GM19351 (cell line): ENCODE data around the gene PLP2.
"Not testable (repeated sequence)": the region's sequence is repeated elsewhere in the genome, so short reads cannot be mapped to it uniquely, and the experiment has no call there.

Source experiments
- ATAC-seq: cut with Tn5 transposase; IDR thresholded peaks from one replicate; pipeline ENCODE4 v1.9.1; 2021; ENCODE audit warnings: mild to moderate bottlenecking, moderate library complexity; ENCODE audit not compliant: unreplicated experiment

Gene PLP2

DNA sequence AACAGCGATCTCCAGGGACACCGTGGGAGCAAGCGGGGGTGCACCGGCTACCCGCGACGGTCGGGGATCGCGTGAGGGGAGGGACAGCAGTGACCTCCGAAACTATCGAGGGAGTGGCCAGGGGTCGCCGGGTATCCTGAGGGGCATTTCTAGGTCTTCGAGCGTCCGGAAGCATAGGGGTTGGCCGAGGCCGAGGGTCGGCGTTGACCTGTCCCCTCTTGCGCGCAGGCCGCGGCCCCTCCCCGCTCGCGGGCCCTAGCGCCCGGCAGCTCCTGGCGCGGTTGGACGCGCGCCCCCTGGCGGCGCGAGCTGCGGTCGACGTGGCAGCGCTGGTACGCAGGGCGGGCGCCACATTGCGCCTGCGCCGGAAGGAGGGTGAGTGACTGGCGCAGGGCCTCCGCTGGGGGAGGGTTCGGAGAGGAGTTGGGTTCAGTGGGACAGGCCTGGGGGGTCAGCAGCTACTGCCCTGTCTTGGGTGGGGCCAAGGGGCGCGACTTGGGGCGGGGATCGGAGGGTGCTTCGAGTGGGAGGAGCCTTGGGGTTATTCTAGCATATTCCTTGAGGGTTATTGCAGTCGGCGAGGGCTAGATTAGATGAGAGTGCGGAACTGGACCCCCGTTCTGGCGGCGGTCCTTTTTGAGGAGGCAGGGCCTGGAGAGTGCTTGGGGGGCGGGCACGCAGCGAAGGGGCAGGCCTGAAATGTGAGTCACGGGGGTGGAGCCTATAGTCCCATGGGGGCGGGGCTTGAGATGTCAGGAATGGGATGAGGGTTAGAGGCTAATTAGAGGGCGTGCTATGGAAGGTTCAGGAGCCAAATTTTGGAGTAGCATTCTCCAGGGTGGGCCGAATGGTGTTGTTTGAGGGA lies 7.9 kb upstream of the PLP2 start:
- peak; percentile 62 for ATAC-seq

DNA sequence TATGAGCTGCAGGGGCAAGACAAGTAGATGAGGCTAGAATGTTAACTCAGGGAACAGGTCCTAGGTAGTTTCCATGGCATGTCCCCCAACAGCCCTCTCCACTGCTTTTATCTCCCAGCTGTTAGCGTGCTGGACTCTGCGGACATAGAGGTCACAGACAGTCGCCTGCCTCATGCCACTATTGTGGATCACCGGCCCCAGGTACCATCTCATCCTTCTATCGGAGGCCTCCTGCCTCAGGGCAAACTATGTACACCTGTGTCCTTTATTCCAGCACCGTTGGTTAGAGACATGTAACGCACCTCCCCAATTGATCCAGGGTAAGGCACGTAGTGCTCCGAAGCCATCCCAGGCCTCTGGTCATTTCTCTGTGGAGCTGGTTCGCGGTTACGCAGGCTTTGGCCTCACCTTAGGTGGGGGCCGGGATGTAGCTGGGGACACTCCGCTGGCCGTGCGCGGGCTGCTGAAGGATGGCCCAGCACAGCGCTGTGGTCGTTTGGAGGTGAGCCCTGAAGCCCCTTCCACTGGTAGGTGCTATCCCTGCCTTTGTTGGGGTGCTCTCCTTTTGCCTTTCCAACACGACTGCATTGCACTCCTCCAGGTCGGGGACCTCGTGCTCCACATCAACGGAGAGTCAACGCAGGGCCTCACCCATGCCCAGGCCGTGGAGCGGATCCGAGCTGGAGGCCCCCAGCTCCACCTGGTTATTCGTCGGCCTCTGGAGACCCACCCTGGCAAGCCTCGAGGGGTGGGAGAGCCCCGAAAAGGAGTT lies 6.9 kb upstream of the PLP2 start:
- no peak for ATAC-seq

- ATAC-seq = no peak
Measured at GRCh38 chrX:49165901-49166881, 5.5 kb upstream of the PLP2 start.

- no peak for ATAC-seq
Measured at GRCh38 chrX:49166914-49167739, 4.6 kb upstream of the PLP2 start.

DNA sequence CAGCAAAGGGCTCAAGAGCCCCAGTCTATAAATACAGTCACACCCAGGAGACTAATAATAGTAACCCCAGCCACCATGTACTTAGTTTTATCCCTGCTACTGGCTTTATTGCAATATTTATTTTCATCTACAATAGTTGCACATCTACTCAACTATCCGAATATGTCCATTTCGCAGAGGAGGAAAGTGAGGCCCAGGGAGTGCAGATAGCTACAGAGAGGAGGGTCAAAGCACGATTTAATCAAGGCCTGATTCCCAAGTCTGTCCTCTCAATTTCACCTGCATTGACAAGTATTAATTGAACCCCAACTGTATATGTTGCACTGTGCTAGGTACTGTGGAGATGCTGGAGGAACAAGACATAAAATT lies 4.0 kb upstream of the PLP2 start:
- no peak for ATAC-seq

DNA sequence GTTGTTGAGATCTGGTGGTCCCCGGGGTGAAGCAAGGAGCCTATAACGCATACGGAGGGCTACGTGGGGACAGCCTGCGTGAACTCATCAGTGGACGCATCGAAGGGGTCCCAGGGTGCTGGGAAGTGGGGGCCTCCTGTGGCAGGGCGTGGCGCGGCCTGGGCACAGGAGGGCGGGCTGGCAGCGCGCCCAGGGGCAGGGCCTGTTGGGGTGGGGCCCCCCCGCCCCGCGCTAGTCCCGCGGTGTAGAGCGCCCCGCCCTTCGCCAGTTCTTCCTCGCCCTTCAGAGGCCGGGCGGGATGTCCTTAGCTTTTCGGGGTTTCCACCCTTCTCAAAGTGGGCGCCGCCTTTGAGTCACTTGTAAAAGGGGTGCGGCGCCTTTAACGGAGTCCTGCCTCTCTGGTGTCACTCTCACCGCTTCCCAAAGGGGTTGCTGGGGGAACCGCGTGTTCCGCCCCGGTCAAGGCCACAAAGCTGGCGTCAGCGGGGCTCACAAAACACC lies 632 bp downstream of the PLP2 start:
- peak; percentile 73 for ATAC-seq

GRCh38 chrX:49173544-49173943 lies 1.8 kb downstream of the PLP2 start:
- ATAC-seq = not testable (repeated sequence)

DNA sequence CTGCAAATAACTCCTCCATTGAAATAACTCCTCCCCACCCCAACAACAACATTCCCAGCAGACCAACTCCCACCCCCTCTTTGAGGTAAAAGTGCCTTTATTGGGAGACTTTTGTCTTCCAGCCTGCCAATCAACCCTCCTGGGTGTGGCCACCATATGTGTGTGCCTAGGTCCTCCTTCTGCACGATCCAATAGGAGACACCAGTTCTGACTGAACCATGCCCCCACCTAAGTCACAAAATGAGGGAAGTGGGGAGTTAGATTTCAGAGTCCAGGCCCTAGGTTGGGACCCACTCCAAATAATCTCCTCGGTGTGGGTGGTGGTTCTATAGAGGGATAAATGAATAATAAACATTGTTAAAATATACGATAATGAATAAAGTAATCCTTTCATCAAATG lies 3.0 kb downstream of the PLP2 start:
- ATAC-seq = no peak

DNA sequence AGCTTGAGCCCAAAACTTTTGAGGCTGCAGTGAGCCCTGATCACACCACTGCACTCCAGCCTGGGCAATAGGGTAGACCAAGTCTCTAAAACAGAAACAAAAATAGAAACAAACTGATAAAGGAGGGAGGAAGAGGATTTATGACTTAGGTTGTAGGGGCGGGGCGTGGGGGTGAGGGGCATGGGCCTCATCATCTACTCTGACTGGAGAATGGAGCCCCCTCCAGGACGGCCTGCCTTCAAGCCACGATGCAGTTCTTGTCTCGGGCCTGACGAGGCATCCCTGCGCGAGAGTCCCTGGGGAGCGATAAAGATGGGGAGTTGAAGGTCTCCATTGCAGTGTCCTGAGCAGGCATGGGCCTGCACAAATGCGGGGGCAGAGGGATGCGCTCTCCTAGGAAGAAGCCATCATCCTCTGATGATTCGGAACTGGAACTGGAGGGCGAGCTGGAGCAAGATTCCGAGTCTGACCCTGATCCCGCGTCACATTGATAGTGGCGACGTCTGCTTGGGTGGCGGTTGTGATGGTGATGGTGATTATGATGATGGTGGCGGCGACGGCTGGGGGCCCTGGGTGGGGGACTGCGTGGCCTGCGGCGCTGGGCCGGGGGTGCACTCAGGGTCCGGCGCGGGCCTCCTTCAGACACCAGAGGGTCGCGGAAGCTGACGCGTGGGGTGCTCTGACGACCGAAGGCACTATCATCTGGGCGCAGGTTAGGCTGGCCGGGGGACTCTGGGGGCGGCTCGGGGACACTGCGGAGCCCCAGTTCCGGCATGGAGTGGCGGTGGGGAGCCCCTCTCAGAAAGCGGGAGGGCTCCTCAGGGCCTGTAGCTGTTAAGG lies 4.0 kb downstream of the PLP2 start:
- ATAC-seq = no peak

GRCh38 chrX:49176421-49177326 lies 5.0 kb downstream of the PLP2 start:
- no peak for ATAC-seq

- ATAC-seq = no peak
Measured at GRCh38 chrX:49177338-49177833, 5.7 kb downstream of the PLP2 start.

DNA sequence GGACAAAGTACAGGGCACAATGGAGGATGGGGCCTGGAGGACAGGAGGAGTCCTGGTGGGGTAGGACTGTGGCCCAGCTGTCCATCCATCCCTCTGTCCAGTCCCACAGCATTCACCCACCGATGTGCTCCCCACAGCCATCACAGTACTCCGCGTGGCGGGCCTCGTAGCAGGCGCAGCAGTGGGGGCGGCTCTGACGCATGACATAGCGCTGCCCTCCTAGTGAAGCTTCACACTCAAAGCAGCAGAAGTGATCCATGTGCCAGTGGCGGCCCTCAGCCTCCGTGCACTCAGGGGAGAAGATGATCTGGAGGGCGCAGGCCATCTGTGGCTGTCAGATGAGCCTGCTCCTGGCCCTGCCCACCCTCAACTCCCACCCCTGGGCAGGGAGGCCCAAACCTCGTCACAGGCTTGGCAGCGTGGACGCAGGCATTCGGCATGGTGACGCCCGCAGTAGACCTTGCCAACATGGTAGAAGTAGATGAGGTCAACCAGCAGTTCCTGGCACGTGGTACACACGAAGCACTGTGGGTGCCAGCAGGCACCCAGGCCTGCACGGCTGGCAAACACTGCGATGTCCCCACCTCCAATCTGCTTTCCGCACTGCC lies 6.3 kb downstream of the PLP2 start:
- ATAC-seq = no peak

GRCh38 chrX:49178537-49178936 lies 6.8 kb downstream of the PLP2 start:
- ATAC-seq = no peak

DNA sequence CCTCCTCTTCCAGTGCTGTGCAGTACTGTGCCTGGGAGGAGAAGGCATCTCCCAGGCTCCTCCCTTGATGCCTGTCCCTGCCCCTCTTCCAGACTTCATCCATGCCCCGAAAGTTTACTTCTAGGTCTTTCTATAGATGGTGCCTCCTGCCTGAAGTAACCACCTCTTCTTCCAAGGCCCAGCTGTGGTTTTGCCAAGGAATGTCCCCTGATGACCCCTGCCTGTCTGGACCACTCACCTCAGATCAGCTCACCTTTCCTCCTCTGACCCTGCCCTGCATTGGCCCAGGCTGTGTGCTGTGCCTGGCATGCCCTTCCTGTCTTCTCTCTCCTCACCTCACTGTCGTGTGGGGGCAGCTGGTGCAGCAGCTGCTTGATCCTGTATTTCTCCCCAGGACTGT lies 7.7 kb downstream of the PLP2 start:
- ATAC-seq = no peak

GRCh38 chrX:49183701-49184281 lies 12.1 kb downstream of the PLP2 start:
- no peak for ATAC-seq

GRCh38 chrX:49184294-49185281 lies 12.9 kb downstream of the PLP2 start:
- ATAC-seq = peak; percentile 41
